K562 (cell line): ENCODE data around the gene FOXJ1. TPM values are rescaled to one million over a fixed set of nuclear protein-coding genes. Genes with fewer than 3 reads are reported as not detected.

ENCODE experiments used
- ATAC-seq: fragments of 200-7000 bp; cut with Tn5 transposase; 3 replicates; pipeline ENCODE4 v1.9.1; 2020; ENCODE audit warnings: moderate library complexity
- BruUV-seq: library from RNA; stranded (reverse); fragments of 400-500 nt; replicated peaks from 2 replicates; lab custom pipeline; 2021; lab: Mats Ljungman, UMichigan
- CTCF ChIA-PET: fragments of 300-600 bp; formaldehyde crosslinking; extraction: SDS; loops from one replicate; lab custom pipeline; 2021; ENCODE audit warnings: low intra/inter-chr PET ratio; lab: Yijun Ruan, JAX
- POLR2A ChIA-PET: fragments of 300-600, 350-650 bp; sonication (Branson Sonifier 250); formaldehyde crosslinking; extraction: SDS; loops from one replicate; lab custom pipeline; 2021; ENCODE audit warnings: antibody characterized with exemption, inconsistent platforms; lab: Yijun Ruan, JAX
- DNase-seq, 4 experiments: peaks; one replicate each; pipeline versions ENCODE4 v3.0.0 to v3.0.0-alpha.2; 2011 to 2018; ENCODE audit warnings: low spot score in 3 of 4, mixed read lengths in 3 of 4; ENCODE audit errors: extremely low read depth in 1 of 4
- FAIRE-seq: peaks from 2 replicates; lab custom pipeline; 2011; peaks lifted over from hg19 to GRCh38; lab: Jason Lieb, UNC
- H2AFZ ChIP-seq: 2 replicates; pipeline ENCODE4 v1.6.0; 2011; ENCODE audit warnings: low read depth, low read length, control low read depth, inconsistent platforms
- H3K27ac ChIP-seq: fragments of 200-600 bp; 3 replicates; pipeline ENCODE4 v1.8.0; 2011; ENCODE audit warnings: low read depth, mild to moderate bottlenecking, control low read depth, inconsistent platforms, low read length, moderate library complexity, mixed read lengths; ENCODE audit errors: extremely low read depth
- H3K27me3 ChIP-seq, 2 experiments: fragments of 300-600 bp in 1 of 2; 2 replicates in 1 of 2; 3 replicates in 1 of 2; pipeline versions ENCODE4 v1.6.0 to v1.8.0; 2011; ENCODE audit warnings: inconsistent platforms in 2 of 2, low read length in 2 of 2, mild to moderate bottlenecking in 1 of 2, mixed read lengths in 1 of 2, moderate library complexity in 1 of 2; ENCODE audit not compliant: control insufficient read depth in 2 of 2, insufficient read depth in 2 of 2
- H3K36me3 ChIP-seq: fragments of 300-600 bp; 3 replicates; pipeline ENCODE4 v1.8.0; 2011; ENCODE audit warnings: mild to moderate bottlenecking, low read length, inconsistent platforms; ENCODE audit not compliant: control insufficient read depth, insufficient read depth
- H3K4me1 ChIP-seq, 2 experiments: fragments of 200-600 bp in 1 of 2; replicated peaks in 1 of 2; 2 replicates in 1 of 2; 3 replicates in 1 of 2; pipeline versions ENCODE4 v1.5.1 to v1.8.0; 2011; ENCODE audit warnings: inconsistent platforms in 2 of 2, low read length in 2 of 2, mild to moderate bottlenecking in 1 of 2, mixed read lengths in 1 of 2, moderate library complexity in 1 of 2; ENCODE audit not compliant: control insufficient read depth in 2 of 2, insufficient read depth in 2 of 2
- H3K4me2 ChIP-seq: 2 replicates; pipeline ENCODE4 v1.6.1; 2011; ENCODE audit warnings: low read length, control low read depth, inconsistent platforms, mixed read lengths; ENCODE audit not compliant: insufficient read depth
- H3K4me3 ChIP-seq: fragments of 200-600 bp; sonication (generic), shearing (Covaris generic); 2 replicates; pipeline ENCODE4 v1.5.1; 2016; ENCODE audit warnings: control low read depth, inconsistent platforms
- H3K79me2 ChIP-seq: fragments of 200-600 bp; 3 replicates; pipeline ENCODE4 v1.8.0; 2011; ENCODE audit warnings: low read length, inconsistent platforms; ENCODE audit not compliant: control insufficient read depth, insufficient read depth
- H3K9ac ChIP-seq, 2 experiments: 2 replicates each; pipeline versions ENCODE4 v1.6.0 to v1.6.1; 2011; ENCODE audit warnings: low read depth in 2 of 2, low read length in 2 of 2, control low read depth in 1 of 2, inconsistent platforms in 1 of 2, mild to moderate bottlenecking in 1 of 2, mixed read lengths in 1 of 2; ENCODE audit not compliant: insufficient read depth in 1 of 2
- H3K9me1 ChIP-seq: one replicate; pipeline ENCODE4 v1.6.0; 2011; ENCODE audit warnings: inconsistent platforms, mild to moderate bottlenecking, low read length, moderate library complexity; ENCODE audit not compliant: control insufficient read depth, insufficient read depth
- H3K9me3 ChIP-seq: replicated peaks from 2 replicates; pipeline ENCODE4 v1.5.1; 2011; ENCODE audit warnings: low read depth, low read length, inconsistent platforms; ENCODE audit not compliant: control insufficient read depth, insufficient read depth
- H4K20me1 ChIP-seq: replicated peaks from 2 replicates; pipeline ENCODE4 v1.6.1; 2011; ENCODE audit warnings: low read length, inconsistent platforms, mixed read lengths; ENCODE audit not compliant: control insufficient read depth, insufficient read depth
- CTCF ChIP-seq, 3 experiments: IDR thresholded peaks in 2 of 3; conservative IDR thresholded peaks in 1 of 3; 2 replicates each; pipeline ENCODE4 v1.5.1; 2011 to 2012; ENCODE audit warnings: low read length in 3 of 3, mild to moderate bottlenecking in 3 of 3, control low read depth in 2 of 3, improper control_type of control experiment in 1 of 3, inconsistent platforms in 1 of 3, low read depth in 1 of 3, mixed read lengths in 1 of 3, moderate library complexity in 1 of 3; ENCODE audit not compliant: insufficient read depth in 2 of 3
- CTCFL ChIP-seq: IDR thresholded peaks from 2 replicates; pipeline ENCODE4 v1.6.1; 2011; ENCODE audit warnings: borderline replicate concordance, low read depth, mild to moderate bottlenecking, moderate library complexity, low read length; ENCODE audit not compliant: insufficient read depth, poor library complexity, severe bottlenecking
- DACH1 ChIP-seq: fragments of 450-650 bp; IDR thresholded peaks from 2 replicates; pipeline ENCODE4 v1.6.1; 2018; ENCODE audit not compliant: partially characterized antibody
- RAD21 ChIP-seq, 2 experiments: fragments of 250-450 bp in 1 of 2; fragments of 450-650 bp in 1 of 2; sonication (Bioruptor Pico) in 1 of 2; formaldehyde crosslinking in 1 of 2; IDR thresholded peaks in 1 of 2; conservative IDR thresholded peaks in 1 of 2; 2 replicates each; pipeline versions ENCODE4 v1.4.0 to v1.8.0; 2020 to 2022; ENCODE audit warnings: mild to moderate bottlenecking in 2 of 2, moderate library complexity in 1 of 2
- RB1 ChIP-seq: fragments of 450-650 bp; IDR thresholded peaks from 2 replicates; pipeline ENCODE4 v1.6.1; 2017; ENCODE audit warnings: low read depth, mild to moderate bottlenecking
- RCOR1 ChIP-seq, 2 experiments: IDR thresholded peaks; 2 replicates each; pipeline ENCODE4 v1.6.1; 2012; ENCODE audit warnings: low read depth in 2 of 2, low read length in 2 of 2, borderline replicate concordance in 1 of 2, improper control_type of control experiment in 1 of 2
- SIRT6 ChIP-seq: IDR thresholded peaks from one replicate; pipeline ENCODE4 v1.6.1; 2012; ENCODE audit warnings: low read depth, mild to moderate bottlenecking, control low read depth, inconsistent platforms, low read length, moderate library complexity
- SNIP1 ChIP-seq: fragments of 450-650 bp; IDR thresholded peaks from 2 replicates; pipeline ENCODE4 v1.7.1; 2017; ENCODE audit warnings: low read depth, mild to moderate bottlenecking
- SRSF9 ChIP-seq: fragments of 200-400 bp; formaldehyde crosslinking; IDR thresholded peaks from 2 replicates; pipeline ENCODE4 v1.6.1; 2017; ENCODE audit warnings: low read depth, low read length, borderline replicate concordance
- ZBTB12 ChIP-seq: fragments of 250-450 bp; sonication (Bioruptor Pico); IDR thresholded peaks from 2 replicates; pipeline ENCODE4 v1.4.0; 2020
- ZNF408 ChIP-seq: fragments of 250-450 bp; sonication (Bioruptor Pico); IDR thresholded peaks from 2 replicates; pipeline ENCODE4 v1.4.0; 2020; ENCODE audit warnings: low read depth, mild to moderate bottlenecking, moderate library complexity
- ZNF785 ChIP-seq: fragments of 250-450 bp; sonication (Bioruptor Pico); IDR thresholded peaks from 2 replicates; pipeline ENCODE4 v1.4.0; 2020; ENCODE audit warnings: mild to moderate bottlenecking
- WGBS: fragments of 100-300 bp; shearing (Covaris generic); methylation state at CpG from one replicate; pipeline ENCODE4 v1.1.6; 2016; ENCODE audit warnings: low coverage, mixed read lengths; ENCODE audit not compliant: insufficient coverage; ENCODE audit errors: missing lambda C conversion rate; 5-methylcytosine and 5-hydroxymethylcytosine counted together
- in situ Hi-C: fragments of 300-500 bp; cut with MboI; formaldehyde crosslinking; loops from 4 replicates; pipeline ENCODE4 v1.15.0; 2018; ENCODE audit warnings: inconsistent platforms, mixed read lengths
- intact Hi-C: fragments of 100-400 bp; cut with micrococcal nuclease; formaldehyde crosslinking; loops from 2 replicates; pipeline ENCODE4 v1.14.2; 2022
- polyA plus RNA-seq, 8 experiments: library from polyadenylated mRNA; depleted of rRNA in 4 of 8; stranded (reverse) in 5 of 8; unstranded in 3 of 8; fragments of >200 nt; fragmentation: Nextera tagmentation in 2 of 8; fragmentation: Illumina TruSeq in 1 of 8; extraction: Ambion mirVana in 2 of 8; extraction: Trizol in 1 of 8; gene quantifications; 2 replicates each; pipeline versions ENCODE4 v1.2.1 to v1.2.3, GENCODE V29; 2011 to 2014; ENCODE audit warnings: inconsistent platforms in 1 of 8, missing spikeins in 1 of 8
- total RNA-seq, 7 experiments: library from RNA; depleted of rRNA in 6 of 7; stranded (reverse); fragments of >200 nt in 6 of 7; fragmentation: Illumina TruSeq in 2 of 7; extraction: Trizol in 2 of 7; gene quantifications; 2 replicates each; pipeline versions ENCODE4 v1.2.1 to v1.2.3, GENCODE V29; 2011 to 2021; ENCODE audit warnings: low replicate concordance in 1 of 7

FOXJ1 gene
- total and polyA plus RNA-seq, 9 of the 15 experiments (the other 6 are each of a cell fraction or from before 2014, with no cell fraction given): 0.07 TPM; not detected in 8

- BruUV-seq: no TSS peak
- TF ChIP-seq ZBTB12 (CRISPR knock-in tag) (no peak), SNIP1 (no peak), RB1 (no peak), SRSF9 (no peak), SIRT6 (no peak), DACH1 (no peak), RCOR1 (IDR thresholded peaks at IDR 0.05; ENCODE audit: borderline replicate concordance in 1 of 2, low read depth in 2 of 2, low read length in 2 of 2) (peak in 1 of 2 experiments; percentile 62; a peak in 1 of 4 replicates), CTCF (IDR thresholded peaks at IDR 0.05 in 2 of 3, conservative IDR thresholded peaks at IDR 0.05 in 1 of 3; ENCODE audit: insufficient read depth in 2 of 3, low read depth in 1 of 3, low read length in 3 of 3) (peak; percentile 52 to 72 (median 58)), RAD21 (CRISPR knock-in tag; conservative IDR thresholded peaks at IDR 0.05 in 1 of 2, IDR thresholded peaks at IDR 0.05 in 1 of 2) (peak in 1 of 2 experiments; percentile 38; a peak in 2 of 4 replicates), CTCFL (no peak), ZNF785 (CRISPR knock-in tag) (no peak), ZNF408 (no peak)
Measured at GRCh38 chr17:76124582-76125390, 16.3 kb downstream of the FOXJ1 start.

More at GRCh38 chr17:76124582-76125390, 16.3 kb downstream of the FOXJ1 start:
- intact Hi-C loops (loop anchor here (5.0 kb wide), 3 partner anchors 58 to 173 kb away; no protein-coding TSS in a partner anchor), in situ Hi-C loops (loop anchor here (5.0 kb wide), 1 partner anchor 168 kb away; no protein-coding TSS in a partner anchor)
- ATAC-seq: peak; percentile 77
- Histone ChIP-seq H3K4me2 (no peak overlapping the region), H3K9me1 (peaks cover 4% of the 10 kb centered on the region), H3K27ac (no peak overlapping the region), H3K4me1 (peaks cover 5 to 21% of the 10 kb centered on the region in 2 experiments; a peak in 4 of 5 replicates), H4K20me1 (no peaks in the 10 kb centered on the region), H3K36me3 (no peaks in the 10 kb centered on the region), H3K27me3 (peaks cover 0 to 2% of the 10 kb centered on the region in 2 experiments; a peak in 1 of 5 replicates), H3K9me3 (no peaks in the 10 kb centered on the region), H3K4me3 (no peak overlapping the region), H2AFZ (0 out of 2 replicates have a peak overlapping the region, but pooled peaks have one; percentile 2), H3K9ac (peak overlapping the region in 1 of 2 experiments; percentile 13; a peak in 1 of 4 replicates), H3K79me2 (no peaks in the 10 kb centered on the region)
- peak; percentile 84 for FAIRE-seq
- ChIA-PET CTCF (interaction anchor here (0.6 to 6.9 kb wide), 3 partner anchors 18 to 155 kb away, joined by 5 to 89 read pairs (median 5); no protein-coding TSS in a partner anchor), POLR2A (interaction anchor here (0.5 to 11.3 kb wide), 6 partner anchors 12 to 382 kb away, joined by 3 to 157 read pairs (median 3); partner anchors contain the start of gene FOXJ1)
- peak; percentile 59 to 77 (median 64) for DNase-seq
- 45% methylated on average over 20 of the region's 22 CpGs for WGBS
